Smooth muscle cell of the brain vasculature (primary cell): Measurements from ENCODE around the gene CDC42SE1.
"Not testable (repeated sequence)": the region's sequence is repeated elsewhere in the genome, so short reads cannot be mapped to it uniquely, and the experiment has no call there.

Experiments used
- DNase-seq: peaks from one replicate; pipeline ENCODE4 v3.0.0-alpha.2; 2012; ENCODE audit warnings: low read depth, low spot score

CDC42SE1 gene, protein sequence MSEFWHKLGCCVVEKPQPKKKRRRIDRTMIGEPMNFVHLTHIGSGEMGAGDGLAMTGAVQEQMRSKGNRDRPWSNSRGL

DNA sequence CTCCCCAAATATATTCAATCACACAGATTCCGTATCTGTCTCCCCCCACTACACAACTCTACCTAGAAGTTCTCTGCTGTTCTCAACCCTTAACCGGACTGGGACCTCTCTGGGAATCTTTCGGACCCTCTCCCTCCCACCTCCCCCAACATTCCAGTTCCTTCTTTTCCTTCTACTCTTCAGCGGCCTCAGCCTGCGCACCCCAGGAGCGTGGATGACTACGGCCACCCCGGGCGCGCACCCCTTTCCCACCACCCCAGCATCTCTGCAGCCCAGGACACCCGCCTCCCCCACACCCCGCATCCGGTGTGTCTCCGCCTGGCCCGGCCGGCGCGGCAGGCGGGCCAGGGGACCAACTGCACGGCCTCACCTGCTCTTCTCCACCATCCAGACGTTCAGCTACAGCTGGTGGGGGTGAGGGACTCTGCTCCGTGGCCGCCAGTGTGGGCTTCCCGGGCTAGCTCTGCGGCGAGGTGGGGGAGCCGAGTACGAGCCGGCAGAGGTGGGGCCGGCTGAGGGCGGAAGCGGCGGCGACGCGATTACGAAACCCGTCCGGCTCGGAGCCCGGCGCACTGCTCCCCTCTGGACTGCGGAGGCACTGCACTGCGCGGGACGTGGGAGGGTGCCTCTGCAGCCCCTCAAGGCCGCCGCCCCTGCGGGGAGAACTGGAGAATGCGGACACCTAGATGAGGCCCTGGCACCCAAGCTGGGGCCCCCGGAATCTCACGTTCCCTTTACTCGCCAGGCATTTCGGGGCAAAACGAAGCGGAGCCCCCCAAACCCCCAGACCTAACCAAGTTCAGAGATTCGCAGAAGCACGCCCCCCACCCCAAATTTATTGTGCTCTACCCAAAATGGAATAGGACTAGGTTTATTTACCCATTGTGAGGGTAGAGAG, at the start of gene CDC42SE1:
TSS of gene CDC42SE1 (minus strand) at position 514 of the 898 bp plus-strand sequence. CDS start 3,892 bp downstream, outside the sequence.
- no peak for DNase-seq

DNA sequence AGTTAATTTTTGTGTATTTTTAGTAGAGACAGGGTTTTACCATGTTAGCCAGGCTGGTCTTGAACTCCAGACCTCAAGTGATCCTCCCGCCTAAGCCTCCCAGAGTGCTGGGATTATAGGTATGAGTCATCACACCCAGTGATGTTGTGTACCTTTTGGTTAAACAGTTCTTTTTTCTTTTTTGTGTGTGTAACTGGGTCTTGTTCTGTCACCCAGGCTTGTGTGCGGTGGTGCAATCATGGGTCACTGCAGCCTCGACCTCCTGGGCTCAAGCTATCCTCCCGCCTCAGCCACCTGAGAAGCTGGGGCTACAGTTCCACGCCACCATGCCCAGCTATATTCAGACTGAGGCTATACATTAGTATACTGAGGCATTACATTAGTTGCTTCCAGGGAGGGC, 48.9 kb upstream of the CDC42SE1 start:
- DNase-seq: no peak

DNA sequence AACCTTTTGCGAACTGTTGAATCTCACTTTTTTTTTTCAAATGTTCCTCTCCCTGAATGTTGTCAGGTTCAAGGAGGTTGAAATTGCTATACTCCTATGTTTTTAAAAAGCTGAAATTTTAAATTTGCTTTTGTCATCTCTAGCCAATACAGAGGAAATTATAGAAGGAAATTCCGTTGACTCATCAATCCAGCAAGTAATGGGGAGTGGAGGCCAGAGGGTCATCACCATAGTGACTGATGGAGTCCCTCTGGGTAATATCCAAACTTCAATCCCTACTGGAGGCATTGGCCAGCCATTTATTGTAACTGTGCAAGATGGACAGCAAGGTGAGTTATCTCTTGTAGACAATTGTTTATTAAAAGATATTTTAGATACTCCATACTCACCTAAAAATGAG, 47.5 kb upstream of the CDC42SE1 start:
- no peak for DNase-seq

GRCh38 chr1:151104630-151105029, 45.2 kb upstream of the CDC42SE1 start:
- no peak for DNase-seq

- no peak for DNase-seq
These were observed 38.7 kb upstream of the CDC42SE1 start for GRCh38 chr1:151098126-151098525.

GRCh38 chr1:151097426-151097825, 38.0 kb upstream of the CDC42SE1 start:
- not testable (repeated sequence) for DNase-seq

- no peak for DNase-seq
These were observed 26.6 kb upstream of the CDC42SE1 start for GRCh38 chr1:151085953-151086559.

DNA sequence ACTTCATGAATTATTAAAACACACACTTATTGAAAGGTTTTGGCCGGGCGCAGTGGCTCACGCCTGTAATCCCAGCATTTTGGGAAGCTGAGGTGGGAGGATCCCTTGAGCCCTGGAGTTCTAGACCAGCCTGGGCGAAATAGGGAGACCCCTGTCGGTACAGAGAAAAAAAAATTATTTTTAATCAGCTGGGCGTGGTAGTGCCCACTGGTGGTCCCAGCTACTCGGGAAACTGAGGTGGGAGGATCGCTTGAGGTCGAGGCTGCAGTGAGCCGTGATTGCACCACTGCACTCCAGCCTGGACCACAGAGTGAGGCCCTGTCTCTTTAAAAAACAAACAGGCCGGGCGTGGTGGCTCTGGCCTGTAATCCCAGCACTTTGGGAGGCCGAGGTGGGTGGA, 12.8 kb upstream of the CDC42SE1 start:
- DNase-seq: no peak

- DNase-seq: peak; percentile 89
These were observed 11.3 kb upstream of the CDC42SE1 start, which contains the start of gene GABPB2 for GRCh38 chr1:151070474-151071276. Gene GABPB2 (plus strand): TSS chr1:151070761. CDS start chr1:151088190, 17,429 bp downstream.

DNA sequence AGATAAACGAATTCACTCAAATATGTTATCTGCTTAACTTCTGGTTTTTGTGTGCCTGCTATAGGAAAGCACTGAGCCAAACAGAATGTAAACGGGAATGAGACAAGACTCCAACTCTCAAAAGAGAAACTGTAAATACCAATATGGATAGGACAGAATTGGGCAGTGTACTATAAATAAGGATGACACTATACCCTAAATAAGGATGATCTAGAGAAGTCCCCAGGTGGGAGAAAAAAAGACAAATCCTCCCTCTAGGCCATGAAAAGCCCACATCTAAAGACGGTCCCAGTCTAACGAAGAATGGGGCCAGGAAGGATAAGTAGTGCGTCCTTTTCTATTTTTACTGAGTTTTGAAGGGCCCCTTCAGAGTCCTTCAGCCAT, 9.7 kb upstream of the CDC42SE1 start:
- no peak for DNase-seq

GRCh38 chr1:151067185-151067584, 7.8 kb upstream of the CDC42SE1 start:
- DNase-seq: no peak

DNA sequence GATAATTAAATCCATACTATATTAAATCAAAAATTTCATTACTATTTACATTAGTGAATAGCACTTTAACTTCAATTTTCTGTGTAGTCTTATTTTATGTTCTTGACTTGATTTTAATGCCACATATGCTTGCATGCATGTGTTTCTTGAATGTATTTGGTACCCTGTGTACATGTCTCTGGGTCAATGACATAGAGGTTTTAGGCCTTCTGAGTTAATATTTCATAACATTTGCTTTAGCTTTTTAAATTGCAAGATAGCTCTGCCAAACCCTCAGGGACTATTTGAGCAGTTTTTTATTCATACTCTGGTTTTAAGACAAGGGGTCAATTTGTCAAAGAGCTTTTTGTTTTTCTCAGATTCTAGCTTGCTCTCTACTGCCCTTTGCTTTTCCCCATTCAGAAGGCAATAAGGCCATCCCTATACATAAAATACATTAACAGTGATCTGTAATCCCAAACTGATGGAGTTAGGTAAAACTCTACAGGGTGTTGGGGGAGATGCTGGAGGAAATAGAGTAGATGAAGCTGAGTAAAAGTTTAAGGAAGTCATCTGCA, 5.7 kb upstream of the CDC42SE1 start:
- DNase-seq: no peak

DNA sequence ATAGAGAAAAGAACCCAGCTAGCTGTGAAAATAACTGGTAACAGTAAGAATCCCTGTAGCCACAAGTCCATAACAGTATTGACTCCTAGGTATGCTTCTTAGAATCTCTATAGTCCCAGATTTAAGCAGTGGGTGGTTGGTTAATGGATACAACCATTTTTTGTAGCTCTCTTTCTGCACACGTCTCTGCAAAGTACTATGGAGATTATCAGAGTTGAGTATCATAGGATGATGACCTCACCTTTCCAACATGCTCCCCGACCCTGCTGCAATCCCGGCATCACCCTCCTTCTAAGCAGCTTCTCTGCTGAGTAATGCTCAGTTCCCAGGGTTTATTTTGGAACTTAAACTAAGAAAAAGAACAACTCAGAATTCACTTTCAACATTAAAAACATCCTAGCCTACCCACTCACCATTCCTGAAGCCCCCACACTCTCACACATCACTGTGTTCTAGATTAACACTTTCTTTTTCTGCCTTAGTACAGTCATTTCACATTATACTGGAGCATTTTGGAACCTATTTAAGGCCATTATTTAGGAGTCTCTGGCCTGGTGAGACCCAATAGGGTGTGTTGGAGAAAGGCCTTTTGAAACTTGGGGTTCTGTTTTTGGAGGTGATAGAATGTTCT, 3.4 kb upstream of the CDC42SE1 start:
- no peak for DNase-seq

- DNase-seq: no peak
These were observed 2.3 kb upstream of the CDC42SE1 start for GRCh38 chr1:151061704-151062103.

GRCh38 chr1:151060657-151061421, 1.4 kb upstream of the CDC42SE1 start:
- no peak for DNase-seq

- DNase-seq: no peak
These were observed 710 bp upstream of the CDC42SE1 start, which contains the start of gene MLLT11 for GRCh38 chr1:151060007-151060656. Gene MLLT11 (plus strand): TSS chr1:151060397. CDS start chr1:151067225, 6,828 bp downstream.

DNA sequence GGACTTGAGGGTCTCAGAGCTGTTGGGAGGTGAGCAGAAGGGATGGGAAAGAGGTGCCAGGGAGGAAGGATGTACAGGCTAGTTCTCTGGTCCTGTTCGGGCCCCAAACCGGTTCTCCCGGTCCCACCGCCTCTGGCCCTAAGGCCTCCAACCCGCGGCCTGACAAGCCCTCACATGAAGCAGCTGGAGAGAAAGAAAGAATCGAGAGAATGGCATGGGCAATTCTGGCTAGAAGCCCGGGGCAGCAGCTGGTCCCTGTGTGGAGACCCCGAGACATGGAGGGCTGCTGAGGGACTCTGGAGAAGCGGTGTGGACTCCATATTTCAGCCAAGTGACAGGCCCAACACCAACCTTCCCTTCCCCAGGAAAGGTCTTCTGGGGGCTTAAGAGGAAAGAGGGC, 730 bp downstream of the CDC42SE1 start:
- no peak for DNase-seq

DNA sequence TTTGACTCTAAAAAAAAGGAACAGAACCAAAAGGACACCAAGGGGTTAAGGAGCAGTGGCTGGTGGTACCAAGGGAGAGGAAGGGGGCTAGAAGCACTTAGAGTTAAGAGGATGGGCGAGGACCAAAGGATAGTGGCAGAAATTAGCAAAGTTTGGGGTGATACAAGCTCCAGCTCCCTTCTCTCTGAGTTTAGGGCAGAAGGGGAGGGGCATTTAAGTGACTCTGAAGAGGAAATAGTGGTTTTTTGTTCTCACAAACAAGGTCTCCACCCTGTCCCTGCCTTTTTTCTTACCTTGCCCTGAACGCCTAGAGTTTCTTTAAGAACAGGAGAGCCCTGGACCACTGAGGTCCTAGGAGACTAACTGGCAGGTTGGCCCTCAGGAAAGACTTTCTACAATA, 3.3 kb downstream of the CDC42SE1 start:
- no peak for DNase-seq

GRCh38 chr1:151055581-151055980, 3.8 kb downstream of the CDC42SE1 start:
- no peak for DNase-seq
